Suppressor macrophage treated with lipopolysaccharide for 4 hours (primary cell): ENCODE data around the gene DYNC1I1.

Experiments used
- DNase-seq: peaks from one replicate; pipeline ENCODE4 v3.0.0-alpha.2; 2020

The DYNC1I1 gene

GRCh38 chr7:96093435-96093834 is 321.1 kb downstream of the DYNC1I1 start:
- DNase-seq, result no peak

- DNase-seq, result no peak
These were observed 325.5 kb downstream of the DYNC1I1 start for GRCh38 chr7:96097835-96098234.

GRCh38 chr7:96100737-96101136 is 328.4 kb downstream of the DYNC1I1 start:
- no peak for DNase-seq

- no peak for DNase-seq
These were observed 329.9 kb downstream of the DYNC1I1 start for GRCh38 chr7:96102096-96102811.

- no peak for DNase-seq
These were observed 332.6 kb downstream of the DYNC1I1 start for GRCh38 chr7:96104984-96105383.

GRCh38 chr7:96111405-96111804 is 339.1 kb downstream of the DYNC1I1 start:
- DNase-seq, result no peak

GRCh38 chr7:96114190-96114589 is 341.8 kb downstream of the DYNC1I1 start:
- no peak for DNase-seq

- no peak for DNase-seq
These were observed 343.8 kb downstream of the DYNC1I1 start for GRCh38 chr7:96116173-96116572.

- no peak for DNase-seq
These were observed 346.2 kb downstream of the DYNC1I1 start for GRCh38 chr7:96118449-96119001.

- no peak for DNase-seq
These were observed 348.3 kb downstream of the DYNC1I1 start for GRCh38 chr7:96120445-96121225.

- DNase-seq, result no peak
These were observed 349.4 kb downstream of the DYNC1I1 start for GRCh38 chr7:96121752-96122151.

GRCh38 chr7:96122746-96123145 is 350.4 kb downstream of the DYNC1I1 start:
- DNase-seq, result no peak

- DNase-seq, result no peak
These were observed 354.0 kb downstream of the DYNC1I1 start for GRCh38 chr7:96126382-96126781.

GRCh38 chr7:96127746-96128145 is 355.4 kb downstream of the DYNC1I1 start:
- DNase-seq, result no peak

GRCh38 chr7:96131525-96131924 is 359.2 kb downstream of the DYNC1I1 start:
- DNase-seq, result no peak

- no peak for DNase-seq
These were observed 362.9 kb downstream of the DYNC1I1 start for GRCh38 chr7:96135241-96135640.

- no peak for DNase-seq
These were observed 364.4 kb downstream of the DYNC1I1 start for GRCh38 chr7:96136600-96137239.

- no peak for DNase-seq
These were observed 371.3 kb downstream of the DYNC1I1 start for GRCh38 chr7:96143495-96144259.

GRCh38 chr7:96144260-96144526 is 371.8 kb downstream of the DYNC1I1 start:
- no peak for DNase-seq
